GM21390 (cell line): ENCODE data around the gene SPECC1.
"Not testable (repeated sequence)": the region's sequence is repeated elsewhere in the genome, so short reads cannot be mapped to it uniquely, and the experiment has no call there.

Experiments used
- ATAC-seq: cut with Tn5 transposase; IDR thresholded peaks from one replicate; pipeline ENCODE4 v1.9.1; 2021; ENCODE audit not compliant: unreplicated experiment

Gene SPECC1

DNA sequence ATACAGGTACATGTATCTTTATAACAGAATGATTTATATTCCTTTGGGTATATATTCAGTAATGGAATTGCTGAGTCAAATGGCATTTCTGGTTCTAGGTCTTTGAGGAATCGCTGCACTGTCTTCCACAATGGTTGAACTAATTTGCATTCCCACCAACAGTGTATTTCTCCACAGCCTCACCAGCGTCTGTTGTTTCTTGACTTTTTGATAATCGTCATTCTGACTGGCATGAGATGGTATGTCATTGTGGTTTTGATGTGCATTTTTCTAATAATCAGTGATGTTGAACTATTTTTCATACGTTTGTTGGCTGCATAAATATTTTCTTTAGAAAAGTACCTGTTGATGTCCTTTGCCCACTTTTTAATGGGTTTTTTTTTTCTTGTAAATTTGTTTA is 156.4 kb downstream of the SPECC1 start:
- not testable (repeated sequence) for ATAC-seq

DNA sequence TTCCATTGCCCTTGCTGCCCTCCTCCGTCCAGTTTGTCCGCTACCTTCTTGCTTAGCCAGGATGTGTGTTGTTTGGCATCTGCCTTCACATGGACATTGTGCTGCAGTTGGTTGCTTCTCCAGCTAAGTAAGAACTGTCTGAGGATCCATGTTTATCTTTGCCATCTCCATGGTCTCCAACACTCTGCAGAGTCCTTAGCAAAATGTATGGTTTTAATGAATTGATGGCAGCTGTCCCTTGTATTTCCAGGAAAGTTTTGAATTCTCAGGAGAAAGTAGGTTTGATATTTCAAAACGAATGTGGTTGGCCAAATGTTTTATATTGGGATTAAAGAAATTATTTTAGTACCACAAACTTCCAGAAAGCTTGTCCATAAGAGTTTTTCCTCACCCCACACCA is 160.9 kb downstream of the SPECC1 start:
- ATAC-seq, result no peak

- no peak for ATAC-seq
These were observed 162.7 kb downstream of the SPECC1 start for GRCh38 chr17:20171741-20172365.

DNA sequence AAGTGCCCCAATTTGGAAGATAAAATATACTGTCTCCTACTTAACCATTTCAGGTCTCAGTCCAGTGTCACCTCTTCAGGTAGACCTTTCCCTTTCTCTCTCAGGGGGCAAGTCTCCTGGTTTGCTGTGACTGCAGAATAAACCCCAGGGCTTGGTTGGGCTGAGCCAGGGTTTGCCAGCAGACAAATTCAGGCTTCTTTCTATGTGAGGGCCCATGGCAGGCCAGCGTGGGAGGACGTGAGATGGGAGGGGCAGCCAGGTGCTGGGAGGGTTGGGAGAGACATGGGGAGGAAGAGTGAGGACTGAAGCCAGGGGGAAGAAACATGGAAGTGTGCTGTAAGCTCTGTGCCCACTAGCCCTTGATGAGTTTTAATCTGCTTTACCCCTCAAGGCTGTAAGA is 163.2 kb downstream of the SPECC1 start:
- ATAC-seq, result no peak

DNA sequence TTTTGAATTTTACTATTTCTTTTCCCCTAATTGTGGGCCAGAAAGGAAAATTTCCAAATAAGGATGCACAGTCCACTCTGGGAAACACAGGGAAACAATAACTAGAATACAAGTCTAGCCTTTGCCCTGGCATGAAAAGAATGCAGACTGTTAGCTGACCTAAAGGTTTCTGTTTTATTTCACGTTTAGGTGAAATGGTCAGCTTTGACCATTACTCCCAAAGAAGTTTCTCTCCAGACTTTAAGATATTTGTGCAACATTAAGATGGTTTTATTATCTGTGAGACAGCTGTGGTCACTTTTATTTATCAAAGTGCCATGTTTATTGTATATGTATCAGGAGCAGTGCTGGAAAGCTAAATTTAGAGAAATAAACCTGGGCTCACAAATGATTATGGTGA is 163.9 kb downstream of the SPECC1 start:
- ATAC-seq, result no peak

DNA sequence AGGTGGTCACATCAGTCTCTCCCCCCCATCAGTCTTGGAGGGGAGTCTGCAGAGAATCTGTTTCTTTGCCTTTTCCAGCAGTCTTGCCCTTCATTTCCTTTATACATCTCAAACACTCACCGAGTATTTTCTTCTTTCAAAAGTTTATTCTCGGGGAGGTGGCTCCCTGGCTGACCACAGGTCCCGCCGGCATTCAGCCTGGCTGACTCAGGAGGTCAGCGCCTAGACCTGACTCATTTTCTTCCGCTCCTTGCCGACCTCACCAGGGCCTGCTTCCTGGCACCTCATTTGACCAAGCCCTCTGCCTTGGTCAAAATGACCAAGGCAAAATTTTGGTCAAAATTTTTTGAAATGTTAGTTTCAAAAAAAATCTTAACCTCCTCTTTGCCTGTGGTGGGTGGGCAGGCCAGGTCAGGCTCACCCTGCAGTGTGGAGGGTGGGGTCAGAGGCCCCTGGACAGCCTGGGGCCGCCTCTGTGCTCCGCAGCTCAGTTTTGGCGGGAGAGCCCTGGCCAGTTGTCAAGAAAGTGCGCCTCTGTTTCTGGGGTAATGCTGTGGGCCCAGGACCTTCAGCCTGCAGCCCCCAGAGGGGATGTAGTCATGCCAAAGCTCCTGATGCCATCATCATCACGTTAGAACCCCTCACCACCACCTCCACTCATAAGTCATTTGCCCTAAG is 165.6 kb downstream of the SPECC1 start:
- no peak for ATAC-seq

GRCh38 chr17:20179041-20179440 is 169.9 kb downstream of the SPECC1 start:
- ATAC-seq, result no peak

DNA sequence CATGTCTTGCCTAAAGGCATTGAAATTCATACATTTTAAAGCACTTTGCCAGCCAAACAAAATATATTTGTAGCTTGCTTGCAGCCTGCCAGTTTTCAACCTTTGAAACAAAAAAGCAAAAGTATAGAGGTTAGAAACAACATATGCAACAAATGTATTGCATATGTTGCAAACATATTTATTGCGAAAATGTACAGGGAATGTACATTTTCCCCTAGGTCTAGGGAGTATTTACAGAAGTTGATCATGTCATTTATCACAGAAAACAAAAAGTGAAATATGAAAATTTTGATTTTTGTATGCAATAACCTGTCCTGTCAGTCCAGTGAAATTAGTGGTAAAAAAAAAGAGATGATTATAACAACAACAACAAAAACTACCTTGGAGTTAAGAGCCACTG is 171.5 kb downstream of the SPECC1 start:
- ATAC-seq, result no peak

GRCh38 chr17:20184181-20184580 is 175.0 kb downstream of the SPECC1 start:
- ATAC-seq, result no peak

GRCh38 chr17:20184977-20185619 is 175.9 kb downstream of the SPECC1 start:
- ATAC-seq, result no peak

DNA sequence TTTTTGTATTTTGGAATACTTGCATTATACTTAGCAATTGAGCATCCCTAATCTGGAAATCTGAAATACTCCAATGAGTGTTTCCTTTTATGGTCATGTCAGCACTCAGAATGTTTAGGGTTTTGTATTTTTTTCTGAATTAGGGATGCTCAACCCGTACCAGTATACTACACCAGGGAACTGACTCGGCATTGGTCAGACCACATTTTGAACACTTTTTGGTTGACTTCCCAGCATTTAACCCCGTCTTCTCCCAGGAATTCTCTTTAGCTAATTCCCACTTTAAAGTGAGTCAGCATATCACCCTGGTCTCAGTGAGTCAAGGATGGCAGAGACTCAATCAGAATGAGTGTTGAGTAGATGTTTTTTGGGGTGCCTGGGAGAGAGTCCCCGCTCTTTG is 177.9 kb downstream of the SPECC1 start:
- no peak for ATAC-seq

GRCh38 chr17:20189302-20189701 is 180.1 kb downstream of the SPECC1 start:
- ATAC-seq, result no peak

GRCh38 chr17:20189979-20190378 is 180.8 kb downstream of the SPECC1 start:
- no peak for ATAC-seq

DNA sequence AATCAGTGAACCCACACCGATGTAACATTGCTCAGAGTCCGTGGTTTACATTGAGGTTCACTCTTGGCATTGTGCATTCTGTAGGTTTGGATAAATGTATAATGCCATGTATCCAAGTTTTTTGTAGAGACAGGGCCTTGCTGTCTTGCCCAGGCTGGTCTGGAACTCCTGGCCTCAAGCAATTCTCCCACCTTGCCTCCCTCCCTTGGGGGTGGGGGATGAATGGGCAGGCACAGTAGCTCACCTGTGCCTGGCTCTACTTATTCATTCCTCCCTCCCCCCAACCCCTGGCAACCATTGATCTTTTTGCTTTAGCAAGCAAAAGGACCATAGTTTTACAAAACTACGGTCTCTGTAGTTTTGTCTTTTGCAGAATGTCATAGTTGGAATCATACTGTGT is 181.4 kb downstream of the SPECC1 start:
- ATAC-seq, result no peak

DNA sequence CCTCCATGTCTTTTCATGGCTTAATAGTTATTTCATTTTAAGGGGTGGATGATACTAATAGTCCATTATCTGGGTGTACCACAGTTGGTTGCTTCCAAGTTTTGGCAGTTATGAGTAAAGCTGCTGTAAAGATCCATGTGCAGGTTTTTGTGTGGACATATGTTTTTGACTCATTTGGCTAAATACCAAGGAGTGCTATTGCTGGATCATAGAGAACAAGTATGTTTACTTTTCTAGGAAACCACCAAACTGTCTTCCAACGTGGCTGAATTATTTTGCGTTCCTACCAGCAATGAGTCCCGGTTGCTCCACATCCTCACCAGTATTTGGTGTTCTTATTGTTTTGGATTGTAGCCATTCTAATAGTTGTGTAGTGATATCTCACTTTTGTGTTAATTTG is 181.9 kb downstream of the SPECC1 start:
- no peak for ATAC-seq

- not testable (repeated sequence) for ATAC-seq
These were observed 187.1 kb downstream of the SPECC1 start for GRCh38 chr17:20196286-20196685.

- ATAC-seq, result no peak
These were observed 188.2 kb downstream of the SPECC1 start for GRCh38 chr17:20197272-20197926.

- ATAC-seq, result no peak
These were observed 191.0 kb downstream of the SPECC1 start for GRCh38 chr17:20200016-20200795.

DNA sequence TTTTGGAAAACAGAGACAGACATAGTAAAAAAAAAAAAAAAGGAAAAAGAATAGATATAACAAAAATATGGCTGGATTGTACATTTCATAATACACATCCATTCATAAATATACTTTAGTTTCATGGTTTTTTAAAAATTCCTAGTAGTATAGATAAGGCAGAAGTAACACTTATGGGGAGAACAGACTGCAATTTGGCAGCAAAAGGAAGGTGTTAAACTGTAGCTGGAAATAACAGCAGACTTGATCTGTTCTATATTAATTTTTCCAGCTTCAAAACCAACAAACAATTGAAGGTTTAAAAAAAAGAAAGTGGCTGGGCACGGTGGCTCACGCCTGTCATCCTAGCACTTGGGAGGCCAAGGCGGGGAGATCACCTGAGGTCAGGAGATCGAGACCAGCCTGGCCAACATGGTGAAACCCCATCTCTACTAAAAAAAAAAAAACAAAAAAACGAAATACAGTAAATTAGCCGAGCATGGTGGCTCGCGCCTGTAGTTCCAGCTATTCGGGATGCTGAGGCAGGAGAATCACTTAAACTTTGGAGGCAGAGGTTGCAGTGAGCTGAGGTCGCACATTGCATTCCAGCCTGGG is 191.8 kb downstream of the SPECC1 start:
- no peak for ATAC-seq

GRCh38 chr17:20202141-20202621 is 193.0 kb downstream of the SPECC1 start:
- no peak for ATAC-seq

DNA sequence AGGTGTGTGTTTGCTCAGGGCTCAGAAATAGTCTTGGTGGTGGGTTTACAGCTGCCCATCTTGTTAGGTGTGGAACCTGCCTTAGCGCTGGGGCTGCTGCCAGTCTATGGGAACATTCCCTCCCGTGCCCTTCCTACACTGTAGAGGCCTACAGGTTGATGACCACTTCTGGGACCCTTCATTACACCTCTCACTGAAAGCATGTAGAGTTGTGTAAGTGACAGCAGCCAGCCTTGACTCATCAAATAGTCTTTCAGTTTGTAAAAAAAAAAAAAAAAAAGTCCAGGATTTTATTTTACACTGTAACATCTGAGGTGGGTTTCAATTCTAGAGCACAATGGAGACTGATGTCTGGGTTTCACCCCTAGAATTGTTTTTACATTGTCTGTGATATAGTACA is 193.9 kb downstream of the SPECC1 start:
- no peak for ATAC-seq
